ENCODE data around the gene SLC10A7.

GRCh38 chr4:146275370-146275769, 246.4 kb downstream of the SLC10A7 start:
- TF ChIP-seq CTCF (conservative IDR thresholded peaks at IDR 0.05; ENCODE audit: low read depth, low read length) (no peak), EZH2 (IDR thresholded peaks at IDR 0.05; ENCODE audit: borderline replicate concordance, low read depth, low read length, poor library complexity, severe bottlenecking) (no peak)
